DND-41 (cell line): Measurements from ENCODE around the gene PSMB10.

Experiments
- CTCF ChIP-seq: IDR thresholded peaks from 2 replicates; pipeline ENCODE4 v1.5.1; 2012; ENCODE audit warnings: borderline replicate concordance, low read length, moderate library complexity, mild to moderate bottlenecking; ENCODE audit not compliant: poor library complexity, severe bottlenecking; ENCODE audit errors: extremely low read depth
- EZH2 ChIP-seq: IDR thresholded peaks from 3 replicates; pipeline ENCODE4 v1.6.1; 2012; ENCODE audit warnings: borderline replicate concordance, low read depth, mild to moderate bottlenecking, moderate library complexity, low read length, inconsistent platforms; ENCODE audit not compliant: severe bottlenecking

GRCh38 chr16:67892899-67893742, 43.5 kb downstream of the PSMB10 start, which contains the start of gene PSKH1:
- TF ChIP-seq CTCF (no peak), EZH2 (no peak)
